Omental fat pad (tissue), 4 donors: ENCODE results near the gene KIRREL1. TPM values are rescaled to one million over a fixed set of nuclear protein-coding genes. Genes with fewer than 3 reads are reported as not detected.

Experiments
- ATAC-seq: fragments of 150-250 bp; one replicate; pipeline ENCODE4 v1.9.1; 2016; ENCODE audit warnings: mild to moderate bottlenecking, moderate library complexity; ENCODE audit not compliant: low FRiP score
- DNase-seq: peaks from one replicate; pipeline ENCODE4 v3.0.0-alpha.2; 2019; ENCODE audit warnings: low spot score
- CTCF ChIP-seq, 3 donors: fragments of 450-650 bp; IDR thresholded peaks; one replicate each; pipeline ENCODE4 v1.5.1; 2016 to 2017; ENCODE audit warnings: antibody characterized with exemption in 3 of 3, mild to moderate bottlenecking in 3 of 3, moderate library complexity in 2 of 3
- total RNA-seq, 4 donors: library from RNA; depleted of rRNA; stranded (reverse); fragments of >200 nt; gene quantifications; one replicate each; pipeline ENCODE4 v1.1.0, GENCODE V29; 2016

KIRREL1 gene
- total RNA-seq, 4 donors from 2014 or later, result 47.2 to 81.6 (median 61.6) TPM

DNA sequence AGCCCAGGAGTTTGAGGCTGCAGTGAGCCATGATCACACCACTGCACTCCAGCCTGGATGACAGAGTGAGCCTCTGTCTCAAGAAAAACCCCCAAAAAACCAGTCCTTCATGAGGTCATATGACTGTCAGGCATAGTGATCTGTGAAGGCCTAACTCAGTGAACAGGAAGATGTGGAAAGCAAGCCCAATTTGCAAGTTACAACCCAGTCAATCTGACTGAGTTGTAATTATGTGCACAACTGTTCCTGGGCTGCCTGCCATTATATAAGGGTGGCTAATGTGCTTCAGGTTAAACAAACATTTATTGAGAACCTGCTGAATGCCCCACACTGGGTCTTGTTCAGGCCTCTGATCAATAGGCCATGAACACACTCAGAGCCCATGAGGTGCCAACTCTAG, 38.2 kb upstream of the KIRREL1 start:
- ATAC-seq (no peak), DNase-seq (no peak)
- no peak for TF ChIP-seq CTCF (IDR thresholded peaks at IDR 0.05)

DNA sequence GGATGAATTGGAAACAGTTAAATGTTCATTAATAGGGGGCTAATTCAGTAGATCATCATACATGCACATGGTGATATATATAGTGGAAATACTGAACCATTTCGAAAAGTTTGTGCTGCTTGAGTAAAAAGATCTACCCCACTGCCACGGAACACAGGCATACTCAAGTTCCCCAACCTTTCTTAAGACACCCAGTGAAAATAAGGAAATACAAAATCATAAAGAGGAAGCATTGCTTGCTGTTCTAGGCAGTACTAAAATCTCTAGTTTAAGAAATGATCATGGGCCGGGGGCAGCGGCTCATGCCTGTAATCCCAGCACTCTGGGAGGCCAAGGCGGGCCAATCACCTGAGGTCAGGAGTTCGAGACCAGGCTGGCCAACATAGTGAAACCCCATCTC, 37.6 kb upstream of the KIRREL1 start:
- TF ChIP-seq CTCF (IDR thresholded peaks at IDR 0.05), result no peak
- DNase-seq (no peak), ATAC-seq (no peak)

- no peak for ATAC-seq
- TF ChIP-seq CTCF (IDR thresholded peaks at IDR 0.05), result no peak
Observed at GRCh38 chr1:157956732-157957131, 36.7 kb upstream of the KIRREL1 start.

GRCh38 chr1:157958263-157958662, 35.2 kb upstream of the KIRREL1 start:
- ATAC-seq (no peak), DNase-seq (no peak)
- TF ChIP-seq CTCF (IDR thresholded peaks at IDR 0.05), result no peak

More at GRCh38 chr1:157956732-157957131, 36.7 kb upstream of the KIRREL1 start:
- no peak for DNase-seq

DNA sequence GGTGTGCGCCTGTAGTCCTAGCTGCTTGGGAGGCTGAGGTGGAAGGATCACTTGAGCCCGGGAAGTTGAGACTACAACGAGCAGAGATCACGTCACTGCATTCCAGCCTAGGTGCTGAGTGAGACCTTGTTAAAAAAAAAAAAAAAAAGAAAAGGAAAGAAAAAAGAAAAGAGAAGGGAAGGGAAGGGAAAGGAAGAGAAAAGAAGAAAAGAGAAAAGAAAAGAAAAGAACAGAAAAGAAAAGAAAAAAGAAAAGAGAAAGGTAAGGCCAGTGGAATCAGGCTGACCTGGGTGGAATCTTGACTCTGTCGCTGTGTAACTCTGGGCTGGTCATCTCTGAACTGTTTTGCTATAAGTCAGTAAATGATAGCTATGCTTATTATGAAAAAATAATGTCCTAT, 33.7 kb upstream of the KIRREL1 start:
- no peak for ATAC-seq
- no peak for DNase-seq
- TF ChIP-seq CTCF (IDR thresholded peaks at IDR 0.05), result no peak

DNA sequence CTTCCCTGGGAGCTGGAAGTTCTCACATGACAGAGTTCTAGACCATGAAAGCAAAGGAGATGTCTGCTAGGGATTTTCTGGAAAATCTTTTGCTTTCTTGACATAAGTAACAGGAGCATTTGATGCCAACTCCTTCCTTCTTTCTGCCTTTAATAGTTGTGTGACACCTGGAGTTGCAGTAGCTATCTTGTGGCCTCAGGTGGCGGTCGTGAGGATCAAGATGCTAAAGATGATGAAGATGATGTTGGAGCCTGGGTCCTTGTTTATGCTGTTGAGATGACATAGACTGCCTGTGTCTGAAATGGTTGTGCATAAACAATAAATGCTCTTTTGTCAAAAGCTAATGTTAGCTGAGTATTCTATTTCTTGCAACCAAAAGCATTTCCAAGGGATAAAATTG, 32.7 kb upstream of the KIRREL1 start:
- TF ChIP-seq CTCF (IDR thresholded peaks at IDR 0.05), result no peak
- ATAC-seq (no peak), DNase-seq (no peak)

GRCh38 chr1:157961805-157962762, 31.4 kb upstream of the KIRREL1 start:
- ATAC-seq (peak; percentile 77), DNase-seq (no peak)
- no peak for TF ChIP-seq CTCF (IDR thresholded peaks at IDR 0.05)
